ENCODE data around the gene MPZL3. TPM values are rescaled to one million over a fixed set of nuclear protein-coding genes. Genes with fewer than 3 reads are reported as not detected.

The MPZL3 gene
- total RNA-seq = 10 to 100 TPM in 4 of 6 donors, 1 to 10 TPM in 2; 2.3 to 27.7 (median 10.4) TPM

GRCh38 chr11:118251858-118252652, at the start of gene MPZL3:
Gene MPZL3 (minus strand): TSS chr11:118252365. CDS start chr11:118252294, 71 bp downstream.
- Histone ChIP-seq H3K9me3 (no peaks in the 10 kb centered on the region), H3K27me3 (no peaks in the 10 kb centered on the region), H3K4me1 (peaks cover 7 to 30% (median 15%) of the 10 kb centered on the region in 4 donors), H3K4me3 (peak within 1 kb of the TSS; percentile 55 to 71 (median 62)), H3K27ac (peak within 1 kb of the TSS; percentile 90 to 96 (median 92)), H3K36me3 (peaks cover 0 to 6% (median 4%) of the 10 kb centered on the region in 4 donors)
- peak; percentile 78 to 88 for TF ChIP-seq POLR2AphosphoS5 (IDR thresholded peaks at IDR 0.05)
- TF ChIP-seq EP300 (IDR thresholded peaks at IDR 0.05) = peak in 2 of 4 donors; percentile 12 to 27
- peak in 2 of 4 donors; percentile 76 to 85 for TF ChIP-seq POLR2A (IDR thresholded peaks at IDR 0.05)
- TF ChIP-seq CTCF (IDR thresholded peaks at IDR 0.05) = no peak
- peak; percentile 83 to 88 for ATAC-seq (ENCODE audit: low FRiP score in 2 of 2)
- peak; percentile 76 to 94 for DNase-seq
- 4% methylated on average over 27 to 33 of the region's 33 CpGs for WGBS, 2 donors

- Histone ChIP-seq H3K36me3 (no peaks in the 10 kb centered on the region), H3K4me3 (no peak overlapping the region), H3K27ac (no peak overlapping the region), H3K4me1 (no peaks in the 10 kb centered on the region), H3K9me3 (no peaks in the 10 kb centered on the region), H3K27me3 (no peaks in the 10 kb centered on the region)
- ATAC-seq (ENCODE audit: low FRiP score in 2 of 2) (no peak), DNase-seq (no peak)
- 77% methylated on average over 8 of the region's 8 CpGs for WGBS, 2 donors
- TF ChIP-seq EP300 (IDR thresholded peaks at IDR 0.05) = no peak
- no peak for TF ChIP-seq CTCF (IDR thresholded peaks at IDR 0.05)
- no peak for TF ChIP-seq POLR2AphosphoS5 (IDR thresholded peaks at IDR 0.05)
- no peak for TF ChIP-seq POLR2A (IDR thresholded peaks at IDR 0.05)
Observed at GRCh38 chr11:118301600-118302195, 49.5 kb upstream of the MPZL3 start.

- no peaks in the 10 kb centered on the region for H3K36me3 ChIP-seq
- no peaks in the 10 kb centered on the region for H3K27me3 ChIP-seq
- H3K4me3 ChIP-seq = no peak overlapping the region
- no peaks in the 10 kb centered on the region for H3K9me3 ChIP-seq
- H3K4me1 ChIP-seq = no peaks in the 10 kb centered on the region
- WGBS, 2 donors = 53 to 56% methylated on average over 3 of the region's 3 CpGs
- TF ChIP-seq POLR2A (IDR thresholded peaks at IDR 0.05) (no peak), EP300 (IDR thresholded peaks at IDR 0.05) (no peak), CTCF (IDR thresholded peaks at IDR 0.05) (peak in 4 of 6 experiments; percentile 29 to 61 (median 56))
- peak in 1 of 2 donors; percentile 49 for ATAC-seq (ENCODE audit: low FRiP score in 2 of 2)
- no peak overlapping the region for H3K27ac ChIP-seq
- peak in 1 of 2 donors; percentile 28 for DNase-seq
Observed at GRCh38 chr11:118295815-118296454, 43.8 kb upstream of the MPZL3 start.

- no peak for ATAC-seq (ENCODE audit: low FRiP score in 2 of 2)
- WGBS, 2 donors = 78 to 79% methylated on average over 5 of the region's 5 CpGs
Observed at GRCh38 chr11:118295199-118295598, 43.0 kb upstream of the MPZL3 start.

More at GRCh38 chr11:118295199-118295598, 43.0 kb upstream of the MPZL3 start:
- Histone ChIP-seq H3K9me3 (no peaks in the 10 kb centered on the region), H3K27me3 (no peaks in the 10 kb centered on the region), H3K36me3 (no peaks in the 10 kb centered on the region), H3K4me3 (no peak overlapping the region), H3K4me1 (no peaks in the 10 kb centered on the region), H3K27ac (no peak overlapping the region)
- DNase-seq = no peak
- TF ChIP-seq POLR2A (IDR thresholded peaks at IDR 0.05) (no peak), CTCF (IDR thresholded peaks at IDR 0.05) (no peak), EP300 (IDR thresholded peaks at IDR 0.05) (no peak), POLR2AphosphoS5 (IDR thresholded peaks at IDR 0.05) (no peak)

Measured in upper lobe of left lung (tissue), 6 donors.